ENCODE measurements around the gene FRY.

The FRY gene

DNA sequence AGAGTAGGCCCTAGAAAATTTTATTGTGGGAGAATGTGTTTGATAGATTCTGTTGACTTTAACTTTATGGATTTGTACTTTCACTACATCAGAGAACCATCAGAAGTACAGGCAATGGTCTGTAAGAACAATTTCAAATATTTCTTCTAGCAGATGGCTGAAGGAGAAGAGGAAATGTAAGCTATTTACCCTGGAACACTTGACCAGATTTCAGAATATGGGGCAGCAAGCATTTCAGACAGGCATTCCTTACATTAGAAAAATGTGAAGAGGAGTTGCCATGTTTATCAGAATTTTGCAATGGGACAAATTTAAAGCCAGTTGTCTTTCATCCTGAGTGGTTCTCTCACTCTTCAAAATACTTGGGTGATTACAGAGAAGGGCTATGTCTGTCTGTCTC, 7.5 kb downstream of the FRY start:
- TF ChIP-seq EP300 (IDR thresholded peaks at IDR 0.05; ENCODE audit: borderline replicate concordance): no peak
- no peak for TF ChIP-seq CEBPB (IDR thresholded peaks at IDR 0.05)
- TF ChIP-seq CREB1 (IDR thresholded peaks at IDR 0.05; ENCODE audit: low read depth): no peak
- TF ChIP-seq YY1 (IDR thresholded peaks at IDR 0.05; ENCODE audit: low read depth): no peak
- no peak for TF ChIP-seq FOXM1 (IDR thresholded peaks at IDR 0.05; ENCODE audit: borderline replicate concordance, low read depth)
- TF ChIP-seq EGR1 (IDR thresholded peaks at IDR 0.05): no peak
- TF ChIP-seq RAD21 (IDR thresholded peaks at IDR 0.05; ENCODE audit: low read depth): no peak
- TF ChIP-seq TCF12 (IDR thresholded peaks at IDR 0.05; ENCODE audit: low read depth): no peak
- no peak for TF ChIP-seq NFIC (IDR thresholded peaks at IDR 0.05)
- no peak for TF ChIP-seq ZBTB7A (IDR thresholded peaks at IDR 0.05; ENCODE audit: low read depth)
- TF ChIP-seq, protein P1, sequence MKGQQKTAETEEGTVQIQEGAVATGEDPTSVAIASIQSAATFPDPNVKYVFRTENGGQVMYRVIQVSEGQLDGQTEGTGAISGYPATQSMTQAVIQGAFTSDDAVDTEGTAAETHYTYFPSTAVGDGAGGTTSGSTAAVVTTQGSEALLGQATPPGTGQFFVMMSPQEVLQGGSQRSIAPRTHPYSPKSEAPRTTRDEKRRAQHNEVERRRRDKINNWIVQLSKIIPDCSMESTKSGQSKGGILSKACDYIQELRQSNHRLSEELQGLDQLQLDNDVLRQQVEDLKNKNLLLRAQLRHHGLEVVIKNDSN (IDR thresholded peaks at IDR 0.05): no peak
- TF ChIP-seq TEAD4 (IDR thresholded peaks at IDR 0.05): no peak
- no peak for TF ChIP-seq TAF1 (IDR thresholded peaks at IDR 0.05; ENCODE audit: low read depth)
- TF ChIP-seq, protein P2, sequence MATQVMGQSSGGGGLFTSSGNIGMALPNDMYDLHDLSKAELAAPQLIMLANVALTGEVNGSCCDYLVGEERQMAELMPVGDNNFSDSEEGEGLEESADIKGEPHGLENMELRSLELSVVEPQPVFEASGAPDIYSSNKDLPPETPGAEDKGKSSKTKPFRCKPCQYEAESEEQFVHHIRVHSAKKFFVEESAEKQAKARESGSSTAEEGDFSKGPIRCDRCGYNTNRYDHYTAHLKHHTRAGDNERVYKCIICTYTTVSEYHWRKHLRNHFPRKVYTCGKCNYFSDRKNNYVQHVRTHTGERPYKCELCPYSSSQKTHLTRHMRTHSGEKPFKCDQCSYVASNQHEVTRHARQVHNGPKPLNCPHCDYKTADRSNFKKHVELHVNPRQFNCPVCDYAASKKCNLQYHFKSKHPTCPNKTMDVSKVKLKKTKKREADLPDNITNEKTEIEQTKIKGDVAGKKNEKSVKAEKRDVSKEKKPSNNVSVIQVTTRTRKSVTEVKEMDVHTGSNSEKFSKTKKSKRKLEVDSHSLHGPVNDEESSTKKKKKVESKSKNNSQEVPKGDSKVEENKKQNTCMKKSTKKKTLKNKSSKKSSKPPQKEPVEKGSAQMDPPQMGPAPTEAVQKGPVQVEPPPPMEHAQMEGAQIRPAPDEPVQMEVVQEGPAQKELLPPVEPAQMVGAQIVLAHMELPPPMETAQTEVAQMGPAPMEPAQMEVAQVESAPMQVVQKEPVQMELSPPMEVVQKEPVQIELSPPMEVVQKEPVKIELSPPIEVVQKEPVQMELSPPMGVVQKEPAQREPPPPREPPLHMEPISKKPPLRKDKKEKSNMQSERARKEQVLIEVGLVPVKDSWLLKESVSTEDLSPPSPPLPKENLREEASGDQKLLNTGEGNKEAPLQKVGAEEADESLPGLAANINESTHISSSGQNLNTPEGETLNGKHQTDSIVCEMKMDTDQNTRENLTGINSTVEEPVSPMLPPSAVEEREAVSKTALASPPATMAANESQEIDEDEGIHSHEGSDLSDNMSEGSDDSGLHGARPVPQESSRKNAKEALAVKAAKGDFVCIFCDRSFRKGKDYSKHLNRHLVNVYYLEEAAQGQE (IDR thresholded peaks at IDR 0.05; ENCODE audit: low read depth): no peak
- TF ChIP-seq, protein P3, sequence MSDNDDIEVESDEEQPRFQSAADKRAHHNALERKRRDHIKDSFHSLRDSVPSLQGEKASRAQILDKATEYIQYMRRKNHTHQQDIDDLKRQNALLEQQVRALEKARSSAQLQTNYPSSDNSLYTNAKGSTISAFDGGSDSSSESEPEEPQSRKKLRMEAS (IDR thresholded peaks at IDR 0.05): no peak

DNA sequence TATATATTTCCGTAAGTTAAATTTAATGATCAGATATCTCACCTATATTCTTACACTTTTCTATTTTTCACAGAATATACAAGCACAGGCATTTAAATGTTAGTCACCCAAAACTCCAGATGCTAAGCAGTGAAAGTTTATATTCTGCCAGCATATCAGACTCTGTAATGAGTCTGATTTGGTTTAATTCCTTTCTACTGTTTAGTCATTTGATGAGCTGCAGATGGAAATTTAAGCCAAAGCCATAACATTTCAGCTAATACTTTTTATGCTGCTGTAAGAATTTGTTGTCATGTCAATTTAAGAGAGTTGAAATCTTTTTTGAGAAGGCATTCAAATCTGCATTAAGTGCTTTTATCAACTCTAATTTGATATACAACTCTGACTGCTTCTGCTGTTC, 8.0 kb downstream of the FRY start:
- TF ChIP-seq RAD21 (IDR thresholded peaks at IDR 0.05; ENCODE audit: low read depth): no peak
- TF ChIP-seq, protein P2 (IDR thresholded peaks at IDR 0.05; ENCODE audit: low read depth): no peak
- no peak for TF ChIP-seq TEAD4 (IDR thresholded peaks at IDR 0.05)
- no peak for TF ChIP-seq FOXM1 (IDR thresholded peaks at IDR 0.05; ENCODE audit: borderline replicate concordance, low read depth)
- TF ChIP-seq, protein P1 (IDR thresholded peaks at IDR 0.05): no peak
- TF ChIP-seq ZBTB7A (IDR thresholded peaks at IDR 0.05; ENCODE audit: low read depth): no peak

DNA sequence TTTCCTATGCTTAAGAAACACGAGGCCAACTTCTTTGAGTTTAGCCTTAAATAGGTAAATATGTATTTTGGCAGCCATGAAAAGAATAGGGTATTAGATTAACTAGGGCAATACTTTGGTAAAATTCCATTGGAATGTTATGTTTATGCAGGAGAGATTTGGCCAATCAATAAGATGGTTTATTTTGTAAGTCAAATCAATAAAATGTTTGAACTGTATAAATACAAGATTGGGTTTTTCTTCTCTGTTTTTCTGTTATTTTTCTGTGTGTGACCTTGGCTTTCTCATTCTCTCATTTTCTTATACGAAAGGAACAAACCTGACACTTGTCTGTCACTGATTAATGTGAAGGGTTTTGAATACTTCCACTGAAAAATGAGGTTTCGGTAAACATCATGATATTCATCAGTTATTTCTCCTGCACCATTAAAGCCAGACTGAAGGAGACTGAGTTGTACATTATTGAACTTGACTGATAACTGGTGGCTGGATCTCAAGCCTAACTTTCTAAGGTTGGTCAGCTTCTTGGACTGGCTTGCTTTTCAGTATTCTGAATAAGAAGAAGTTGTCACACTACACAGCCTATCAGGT, 8.6 kb downstream of the FRY start:
- TF ChIP-seq CREB1 (IDR thresholded peaks at IDR 0.05; ENCODE audit: low read depth) (no peak), TCF12 (IDR thresholded peaks at IDR 0.05; ENCODE audit: low read depth) (no peak), ZBTB7A (IDR thresholded peaks at IDR 0.05; ENCODE audit: low read depth) (no peak), EGR1 (IDR thresholded peaks at IDR 0.05) (no peak), YY1 (IDR thresholded peaks at IDR 0.05; ENCODE audit: low read depth) (no peak), TAF1 (IDR thresholded peaks at IDR 0.05; ENCODE audit: low read depth) (no peak), NFIC (IDR thresholded peaks at IDR 0.05) (no peak), FOXM1 (IDR thresholded peaks at IDR 0.05; ENCODE audit: borderline replicate concordance, low read depth) (no peak), EP300 (IDR thresholded peaks at IDR 0.05; ENCODE audit: borderline replicate concordance) (no peak), RAD21 (IDR thresholded peaks at IDR 0.05; ENCODE audit: low read depth) (no peak), TEAD4 (IDR thresholded peaks at IDR 0.05) (no peak)
- TF ChIP-seq, protein P2 (IDR thresholded peaks at IDR 0.05; ENCODE audit: low read depth): no peak
- TF ChIP-seq, protein P3 (IDR thresholded peaks at IDR 0.05): no peak
- TF ChIP-seq, protein P1 (IDR thresholded peaks at IDR 0.05): no peak

DNA sequence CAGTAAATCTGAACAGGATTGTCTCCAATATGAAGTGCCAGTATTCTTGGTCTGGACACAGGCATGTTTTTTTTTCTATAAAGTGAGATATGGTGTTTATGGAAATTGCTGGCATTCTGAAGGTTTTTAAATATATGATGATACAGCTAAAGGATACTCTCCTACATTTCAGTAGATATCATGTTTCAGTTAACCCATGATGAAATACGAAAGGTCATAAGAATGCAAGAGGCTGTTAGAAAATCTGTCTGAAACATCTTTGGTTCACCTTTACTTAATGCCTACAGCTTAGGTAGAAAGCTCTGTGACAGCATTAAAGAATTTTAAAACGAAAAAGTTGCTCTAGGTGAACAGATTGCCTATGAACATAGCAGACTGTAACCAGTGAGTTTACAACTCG, 9.1 kb downstream of the FRY start:
- no peak for TF ChIP-seq EGR1 (IDR thresholded peaks at IDR 0.05)
- TF ChIP-seq TCF12 (IDR thresholded peaks at IDR 0.05; ENCODE audit: low read depth): no peak
- TF ChIP-seq RAD21 (IDR thresholded peaks at IDR 0.05; ENCODE audit: low read depth): no peak
- TF ChIP-seq ZBTB7A (IDR thresholded peaks at IDR 0.05; ENCODE audit: low read depth): no peak
- no peak for TF ChIP-seq NFIC (IDR thresholded peaks at IDR 0.05)
- TF ChIP-seq FOXM1 (IDR thresholded peaks at IDR 0.05; ENCODE audit: borderline replicate concordance, low read depth): no peak
- no peak for TF ChIP-seq EP300 (IDR thresholded peaks at IDR 0.05; ENCODE audit: borderline replicate concordance)
- no peak for TF ChIP-seq CREB1 (IDR thresholded peaks at IDR 0.05; ENCODE audit: low read depth)
- TF ChIP-seq, protein P2 (IDR thresholded peaks at IDR 0.05; ENCODE audit: low read depth): no peak
